Measurements from ENCODE around the gene TMEM19.

DNA sequence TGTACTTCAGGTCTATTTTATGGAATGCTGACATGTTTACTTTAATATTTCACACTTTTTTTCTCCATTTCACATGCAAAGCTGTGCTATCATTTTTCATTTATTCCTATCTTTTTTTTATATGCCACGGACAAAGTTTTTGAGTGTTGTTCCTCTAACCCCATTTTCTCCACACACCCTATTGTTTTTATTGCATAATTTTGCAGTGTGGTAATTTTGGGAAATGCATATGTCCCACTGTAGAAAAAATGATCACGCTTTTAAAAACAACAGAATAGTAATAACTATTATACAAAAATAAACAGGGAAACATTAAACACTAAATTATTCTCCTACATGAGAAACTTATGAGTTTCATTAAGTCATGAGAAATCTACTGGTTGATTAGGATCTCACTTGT is 36.5 kb upstream of the TMEM19 start:
- TF ChIP-seq, protein P1, sequence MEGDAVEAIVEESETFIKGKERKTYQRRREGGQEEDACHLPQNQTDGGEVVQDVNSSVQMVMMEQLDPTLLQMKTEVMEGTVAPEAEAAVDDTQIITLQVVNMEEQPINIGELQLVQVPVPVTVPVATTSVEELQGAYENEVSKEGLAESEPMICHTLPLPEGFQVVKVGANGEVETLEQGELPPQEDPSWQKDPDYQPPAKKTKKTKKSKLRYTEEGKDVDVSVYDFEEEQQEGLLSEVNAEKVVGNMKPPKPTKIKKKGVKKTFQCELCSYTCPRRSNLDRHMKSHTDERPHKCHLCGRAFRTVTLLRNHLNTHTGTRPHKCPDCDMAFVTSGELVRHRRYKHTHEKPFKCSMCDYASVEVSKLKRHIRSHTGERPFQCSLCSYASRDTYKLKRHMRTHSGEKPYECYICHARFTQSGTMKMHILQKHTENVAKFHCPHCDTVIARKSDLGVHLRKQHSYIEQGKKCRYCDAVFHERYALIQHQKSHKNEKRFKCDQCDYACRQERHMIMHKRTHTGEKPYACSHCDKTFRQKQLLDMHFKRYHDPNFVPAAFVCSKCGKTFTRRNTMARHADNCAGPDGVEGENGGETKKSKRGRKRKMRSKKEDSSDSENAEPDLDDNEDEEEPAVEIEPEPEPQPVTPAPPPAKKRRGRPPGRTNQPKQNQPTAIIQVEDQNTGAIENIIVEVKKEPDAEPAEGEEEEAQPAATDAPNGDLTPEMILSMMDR (IDR thresholded peaks at IDR 0.05) = no peak
- no peak for TF ChIP-seq EP300 (IDR thresholded peaks at IDR 0.05)
- no peak for TF ChIP-seq POLR2A (IDR thresholded peaks at IDR 0.05; ENCODE audit: low read depth)
